CD4-positive, alpha-beta T cell treated with Interleukin-1 beta for 1 hour (primary cell): Measurements from ENCODE around the gene KIAA2012.
A peak's percentile ranks its signal among the peaks of the same experiment; 100 is the strongest.

Experiments used
- DNase-seq, 2 donors: peaks; one replicate each; pipeline ENCODE4 v3.0.0-alpha.2; 2020 to 2022

KIAA2012 gene

GRCh38 chr2:202091476-202091875 lies 18.4 kb downstream of the KIAA2012 start:
- DNase-seq, result no peak

DNA sequence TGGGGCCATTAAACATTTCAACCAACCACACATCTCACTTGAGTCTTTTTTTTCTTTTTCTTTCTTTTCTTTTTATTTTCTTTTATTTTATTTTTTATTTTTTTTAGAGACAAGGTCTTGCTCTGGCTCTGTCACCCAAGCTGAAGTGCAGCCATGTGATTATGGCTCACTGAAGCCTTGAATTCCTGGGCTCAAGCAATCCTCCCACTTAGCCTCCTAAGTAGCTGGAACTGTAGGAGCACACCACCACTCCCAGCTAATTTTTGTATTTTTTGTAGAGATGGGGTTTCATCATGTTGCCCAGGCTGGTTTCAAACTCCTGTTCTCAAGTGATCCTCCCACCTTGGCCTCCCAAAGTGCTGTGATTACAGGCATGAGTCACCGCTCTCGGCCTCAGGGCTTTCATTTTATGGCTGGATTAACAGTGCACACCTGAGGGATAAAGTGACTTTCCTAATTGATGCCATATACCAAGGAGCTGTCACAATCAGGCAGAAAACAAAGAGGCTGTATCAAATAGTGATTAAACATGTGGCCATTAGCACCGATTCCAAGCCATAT lies 21.5 kb downstream of the KIAA2012 start:
- no peak for DNase-seq

- no peak for DNase-seq
Observed at GRCh38 chr2:202095235-202095634, 22.2 kb downstream of the KIAA2012 start.

DNA sequence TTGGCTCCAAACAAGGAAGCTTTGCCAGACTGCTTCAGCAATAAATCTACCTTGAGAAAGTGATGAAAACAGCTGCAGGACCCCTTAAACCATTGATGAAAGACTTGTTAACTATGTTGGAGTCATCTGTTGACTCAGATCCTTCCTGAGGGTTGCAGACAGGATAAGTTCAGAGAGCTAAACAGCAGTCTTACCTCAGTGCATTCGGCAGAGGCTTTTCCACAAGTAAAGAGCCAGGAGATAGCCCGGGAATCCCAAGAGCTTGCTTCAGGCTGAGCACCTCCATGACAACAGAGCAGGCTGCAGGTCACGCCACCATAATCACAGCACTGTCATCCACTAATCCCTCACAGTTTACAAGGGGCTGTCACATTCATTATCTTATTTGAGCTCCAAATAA lies 23.7 kb downstream of the KIAA2012 start:
- DNase-seq, result no peak

- DNase-seq, result no peak
Observed at GRCh38 chr2:202098291-202098690, 25.2 kb downstream of the KIAA2012 start.

GRCh38 chr2:202099515-202099914 lies 26.5 kb downstream of the KIAA2012 start:
- no peak for DNase-seq

DNA sequence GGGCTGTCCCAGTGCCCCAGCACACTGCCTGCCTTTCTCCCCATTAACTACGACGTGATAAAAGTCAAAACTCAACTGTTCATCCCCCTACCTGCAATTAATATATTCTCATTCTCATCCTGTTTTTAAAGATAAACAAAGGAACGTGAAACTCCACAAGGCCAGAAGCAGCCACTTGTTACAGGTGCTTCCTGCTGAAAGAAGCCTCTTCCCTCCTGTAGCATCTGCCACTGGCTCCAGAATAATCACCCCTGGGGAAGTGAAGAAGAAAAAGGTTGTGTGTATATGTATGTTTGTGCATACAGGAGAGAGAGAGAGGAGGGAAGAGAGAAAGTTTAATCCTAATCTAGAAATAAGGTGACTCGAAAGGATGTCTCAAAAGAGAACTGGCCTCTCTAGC lies 27.1 kb downstream of the KIAA2012 start:
- DNase-seq, result no peak

DNA sequence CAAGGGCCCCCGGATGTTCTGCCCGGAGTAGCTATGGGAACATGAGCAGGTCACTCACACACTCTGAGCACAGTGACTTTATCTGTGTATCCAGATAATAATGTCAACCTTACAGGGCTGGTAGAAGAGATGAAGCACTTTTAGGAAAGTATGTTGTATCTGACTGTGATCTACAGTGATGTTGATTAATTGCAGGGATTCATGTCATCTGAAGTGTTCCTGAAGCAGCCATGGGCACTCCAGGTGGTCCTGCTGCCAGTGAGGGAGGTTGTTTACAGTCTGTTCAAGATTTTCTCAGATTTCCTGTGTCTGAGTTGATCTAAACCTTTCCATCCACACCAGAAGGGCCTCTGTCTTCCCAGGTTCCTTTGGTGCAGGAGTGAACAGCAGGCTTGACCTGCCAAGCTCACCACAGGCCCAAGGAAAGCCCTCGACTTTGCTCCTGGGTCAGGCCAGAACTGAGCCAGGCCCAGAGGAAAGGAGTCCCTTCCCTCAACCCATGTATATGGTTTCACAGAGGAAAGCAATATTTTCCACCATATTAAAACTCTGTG lies 28.0 kb downstream of the KIAA2012 start:
- DNase-seq, result no peak

DNA sequence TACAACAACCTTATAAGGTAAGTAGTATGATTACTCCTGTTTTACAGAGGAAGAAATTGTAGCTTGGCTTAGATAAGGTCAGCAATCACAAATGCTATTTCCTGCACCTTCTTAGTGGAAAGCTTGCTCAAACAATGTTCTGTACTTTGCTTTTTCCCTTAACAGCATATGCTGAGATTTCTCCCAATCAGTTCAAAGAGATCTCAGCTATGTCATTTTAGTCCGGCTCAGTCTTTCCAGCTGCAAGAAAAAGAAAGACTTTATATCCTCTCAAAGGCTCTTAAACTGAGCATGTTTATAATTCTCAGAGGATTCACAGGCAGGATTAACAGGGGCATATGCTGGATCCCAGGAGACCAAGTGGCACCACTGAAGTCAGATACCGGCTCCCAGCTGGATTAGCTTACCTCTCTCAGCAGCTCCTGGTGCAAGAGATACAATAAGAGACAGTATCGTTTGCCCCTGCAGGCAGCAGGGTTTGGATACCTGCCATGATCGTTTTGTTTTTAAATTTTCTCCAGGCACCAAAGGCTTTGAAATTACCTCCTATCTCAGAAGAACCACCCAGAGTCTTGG lies 29.5 kb downstream of the KIAA2012 start:
- no peak for DNase-seq

DNA sequence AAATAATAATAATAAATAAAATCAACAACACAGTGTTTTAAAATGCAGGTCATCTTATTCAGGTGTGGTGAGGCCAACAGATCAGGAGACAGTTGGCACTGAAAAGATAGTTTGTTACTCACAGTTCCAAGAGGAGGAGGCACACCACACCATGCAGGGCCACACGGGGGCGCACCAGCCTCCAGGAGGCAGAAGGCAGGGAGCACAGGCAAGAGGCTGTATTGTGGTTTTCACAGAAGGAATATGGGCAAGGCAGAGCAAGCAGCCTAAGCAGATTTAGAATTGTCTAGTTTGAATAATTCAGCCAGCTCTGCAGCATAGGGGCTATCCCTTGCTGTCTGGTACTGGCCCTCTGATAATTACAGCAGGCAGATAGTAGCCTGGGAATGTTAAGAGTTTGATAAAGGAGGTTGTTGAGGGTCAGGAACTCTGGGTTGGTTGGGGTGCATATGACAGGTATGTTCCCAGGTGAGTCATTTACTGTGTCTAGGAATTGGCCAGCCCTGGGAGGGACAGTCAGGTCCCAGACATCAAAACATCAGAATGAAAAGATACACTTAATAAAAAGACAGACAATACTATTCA lies 31.3 kb downstream of the KIAA2012 start:
- DNase-seq, result peak; percentile 3 to 9

DNA sequence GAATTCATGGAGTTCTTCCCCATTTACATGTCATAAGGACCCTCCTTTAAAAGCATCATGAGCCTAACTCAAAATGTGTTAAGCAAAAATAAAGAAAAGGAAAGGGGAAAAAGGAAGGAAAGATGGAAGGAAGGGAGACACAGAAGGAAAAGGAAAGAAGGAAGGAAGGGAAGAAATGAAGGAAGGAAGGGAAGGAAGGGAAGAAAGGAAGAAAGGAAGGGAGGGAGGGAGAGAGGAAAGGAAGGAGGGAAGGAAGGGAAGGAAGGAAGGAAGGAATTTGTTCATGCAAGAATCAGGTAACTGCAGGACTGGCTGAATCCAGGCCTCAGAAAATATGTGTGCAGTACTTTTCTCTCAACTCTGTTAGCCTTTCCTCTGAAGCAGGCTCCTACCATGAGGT lies 32.0 kb downstream of the KIAA2012 start:
- DNase-seq, result no peak

DNA sequence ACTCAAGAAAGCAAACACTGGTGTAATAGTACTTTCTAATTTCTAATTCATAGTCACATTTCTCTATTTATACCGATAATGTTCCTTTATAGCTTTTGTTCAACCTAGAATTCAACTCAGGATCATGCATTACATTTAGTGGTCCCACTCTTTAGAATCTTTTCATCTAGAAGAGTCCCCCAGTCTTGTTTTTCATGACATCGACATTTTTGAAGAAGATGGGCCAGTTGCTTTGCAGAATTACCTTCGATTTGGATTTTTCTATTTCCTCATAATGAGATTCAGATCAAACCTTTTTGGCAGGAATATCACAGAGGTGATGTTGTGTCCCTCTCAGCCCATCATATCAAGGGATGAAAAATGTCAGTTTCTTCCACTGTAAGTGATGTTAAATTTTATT lies 35.3 kb downstream of the KIAA2012 start:
- DNase-seq, result no peak

DNA sequence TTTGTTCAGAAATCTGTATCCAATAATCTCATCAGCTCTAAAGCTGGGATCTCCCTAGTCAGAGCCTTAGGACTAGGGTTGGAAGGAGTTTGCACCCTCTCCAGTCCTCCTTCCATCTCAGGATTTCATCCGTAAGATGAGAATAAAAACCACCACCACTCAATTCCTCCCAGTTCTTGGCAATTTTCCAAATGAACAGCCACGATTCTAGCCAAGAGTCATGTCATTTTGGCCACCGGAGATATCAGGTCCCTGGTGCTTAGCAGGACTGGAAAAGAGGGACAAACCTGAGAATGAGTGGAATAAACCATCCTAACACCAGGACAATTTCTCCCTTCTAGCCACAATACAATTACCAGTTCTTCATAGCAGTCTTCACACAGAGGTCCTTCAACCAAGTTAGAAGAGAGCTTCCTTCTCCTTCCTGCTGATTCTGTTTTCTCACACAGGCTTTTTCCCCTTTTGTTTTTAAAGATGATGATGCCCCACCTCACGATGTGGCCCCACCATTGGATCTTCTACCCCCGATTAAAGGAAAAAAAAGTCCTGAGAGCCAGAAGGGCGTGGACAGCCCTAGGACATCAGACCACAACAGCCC lies 36.2 kb downstream of the KIAA2012 start:
- DNase-seq, result no peak

DNA sequence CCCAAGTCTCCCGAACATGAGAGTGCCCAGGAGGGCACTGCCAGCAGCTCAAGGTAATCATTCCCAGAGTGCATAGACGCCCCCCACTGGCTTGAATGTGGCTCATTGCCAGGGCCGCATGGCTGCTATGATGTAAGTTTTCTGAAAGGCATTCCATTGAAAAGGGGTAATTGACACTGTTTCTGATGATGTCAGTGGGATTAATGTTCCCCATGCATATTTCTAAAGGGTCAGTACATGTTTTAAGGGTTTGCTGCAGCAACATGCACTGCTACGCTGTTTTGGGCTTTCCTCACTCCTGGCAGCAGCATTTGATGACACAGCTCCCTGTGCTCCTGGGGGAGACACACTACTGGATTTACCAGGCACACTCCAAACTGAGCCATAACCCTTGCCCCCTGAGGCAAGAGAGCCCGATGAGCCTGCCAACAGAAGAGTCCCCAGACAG lies 36.7 kb downstream of the KIAA2012 start:
- DNase-seq, result no peak

DNA sequence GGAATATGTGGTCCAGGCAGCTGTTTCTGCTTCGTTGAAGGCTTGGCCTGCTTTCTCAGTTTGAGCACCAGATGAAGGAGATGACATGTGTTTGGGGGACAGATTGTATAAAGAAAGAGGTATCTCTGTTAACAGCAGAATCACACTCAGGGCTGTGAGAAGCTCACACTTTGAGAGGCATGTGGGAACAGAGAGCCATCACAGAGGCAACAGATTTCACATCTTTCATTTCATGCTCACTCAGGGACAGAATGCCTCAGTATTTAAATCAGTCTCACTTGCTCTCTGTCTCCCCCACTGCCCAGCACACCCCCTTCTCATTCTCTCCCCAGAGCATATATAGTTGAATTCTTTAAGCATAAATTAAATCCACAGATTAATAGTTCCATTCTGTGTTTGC lies 37.4 kb downstream of the KIAA2012 start:
- DNase-seq, result no peak

GRCh38 chr2:202112041-202112440 lies 39.0 kb downstream of the KIAA2012 start:
- no peak for DNase-seq

- DNase-seq, result no peak
Observed at GRCh38 chr2:202113571-202114142, 40.6 kb downstream of the KIAA2012 start.

GRCh38 chr2:202114291-202114690 lies 41.2 kb downstream of the KIAA2012 start:
- DNase-seq, result no peak

DNA sequence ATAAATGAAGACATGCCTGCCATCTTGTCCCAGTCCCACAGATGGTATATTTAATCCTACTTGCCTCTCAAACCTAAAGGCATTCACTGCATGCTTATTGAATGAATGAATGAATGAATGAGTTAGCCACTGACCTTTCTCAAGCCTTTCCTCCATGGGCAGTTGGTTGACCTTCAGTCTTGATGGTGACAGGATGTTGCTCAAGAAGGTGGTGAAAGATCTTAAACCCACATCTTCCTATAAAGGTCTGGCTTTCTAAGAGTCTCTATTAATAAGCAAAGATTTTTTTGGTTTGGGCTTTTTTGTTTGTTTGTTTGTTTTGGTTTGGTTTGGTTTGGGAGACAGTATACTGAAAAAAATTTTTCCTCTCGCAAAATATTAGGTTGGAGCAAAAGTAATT lies 41.7 kb downstream of the KIAA2012 start:
- no peak for DNase-seq

DNA sequence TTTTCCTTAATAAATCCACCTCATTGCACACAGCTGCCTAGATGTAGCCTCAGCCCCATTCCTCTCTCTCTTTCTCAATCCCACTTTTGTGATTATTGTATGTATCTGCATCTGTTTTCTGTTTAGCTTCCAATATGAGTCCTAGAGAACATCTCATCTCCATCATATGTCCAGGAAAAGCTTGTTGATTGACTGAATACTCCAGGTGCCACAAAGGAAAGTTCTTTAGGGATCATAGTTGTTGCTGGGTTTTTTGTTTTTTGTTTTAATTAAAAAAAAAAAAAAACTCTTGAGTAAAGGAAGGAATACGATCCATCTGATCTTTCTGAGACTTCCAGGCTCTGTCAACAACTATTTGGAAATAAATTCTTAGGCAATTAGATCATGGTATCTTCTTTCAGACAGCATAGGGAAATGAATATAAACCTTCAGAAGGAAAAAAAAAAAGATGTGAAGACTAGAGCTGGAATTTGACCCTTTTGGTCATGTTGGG lies 42.5 kb downstream of the KIAA2012 start:
- no peak for DNase-seq

GRCh38 chr2:202116691-202117090 lies 43.6 kb downstream of the KIAA2012 start:
- no peak for DNase-seq

GRCh38 chr2:202118168-202118567 lies 45.1 kb downstream of the KIAA2012 start:
- no peak for DNase-seq

DNA sequence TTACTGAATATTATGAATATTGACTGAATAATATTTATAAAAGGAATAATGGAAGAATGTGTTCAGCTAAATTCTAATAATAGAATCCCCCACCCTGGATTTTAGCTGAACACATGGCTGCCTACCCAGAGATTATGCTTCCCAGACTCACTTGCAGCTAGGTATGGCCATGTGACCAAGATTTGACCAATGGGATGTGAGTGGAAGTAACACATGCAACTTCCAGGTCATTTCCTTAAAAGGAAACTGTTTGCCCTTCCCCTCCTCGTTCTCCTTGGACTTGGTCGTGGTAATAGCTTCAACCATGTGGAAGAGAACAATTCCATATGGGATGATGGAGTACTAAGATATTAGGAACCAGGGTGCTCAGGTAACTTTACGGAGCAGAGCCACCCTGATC lies 47.8 kb downstream of the KIAA2012 start:
- no peak for DNase-seq
